ENCODE data around the gene OSM.

The OSM gene

GRCh38 chr22:30263883-30264282, 2.8 kb downstream of the OSM start:
- DNase-seq (ENCODE audit: low read depth) = no peak

- peak; percentile 73 for DNase-seq (ENCODE audit: low read depth)
Measured at GRCh38 chr22:30262917-30263741, 3.5 kb downstream of the OSM start.

GRCh38 chr22:30262112-30262511, 4.5 kb downstream of the OSM start:
- no peak for DNase-seq (ENCODE audit: low read depth)

GRCh38 chr22:30261134-30261533, 5.5 kb downstream of the OSM start:
- no peak for DNase-seq (ENCODE audit: low read depth)

GRCh38 chr22:30260682-30261081, 6.0 kb downstream of the OSM start:
- DNase-seq (ENCODE audit: low read depth) = no peak

- no peak for DNase-seq (ENCODE audit: low read depth)
Measured at GRCh38 chr22:30260276-30260675, 6.4 kb downstream of the OSM start.

- DNase-seq (ENCODE audit: low read depth) = no peak
Measured at GRCh38 chr22:30254314-30254713, 12.3 kb downstream of the OSM start.

GRCh38 chr22:30253205-30253852, 13.3 kb downstream of the OSM start:
- no peak for DNase-seq (ENCODE audit: low read depth)

GRCh38 chr22:30252411-30253204, 14.0 kb downstream of the OSM start:
- DNase-seq (ENCODE audit: low read depth) = no peak

- DNase-seq (ENCODE audit: low read depth) = no peak
Measured at GRCh38 chr22:30251711-30252110, 14.9 kb downstream of the OSM start.

GRCh38 chr22:30250661-30251267, 15.9 kb downstream of the OSM start:
- no peak for DNase-seq (ENCODE audit: low read depth)

- DNase-seq (ENCODE audit: low read depth) = no peak
Measured at GRCh38 chr22:30250039-30250565, 16.5 kb downstream of the OSM start.

GRCh38 chr22:30249049-30250038, 17.3 kb downstream of the OSM start:
- DNase-seq (ENCODE audit: low read depth) = no peak

GRCh38 chr22:30248484-30248883, 18.2 kb downstream of the OSM start:
- no peak for DNase-seq (ENCODE audit: low read depth)

- DNase-seq (ENCODE audit: low read depth) = no peak
Measured at GRCh38 chr22:30247974-30248373, 18.7 kb downstream of the OSM start.

GRCh38 chr22:30247561-30247960, 19.1 kb downstream of the OSM start:
- no peak for DNase-seq (ENCODE audit: low read depth)

- no peak for DNase-seq (ENCODE audit: low read depth)
Measured at GRCh38 chr22:30246814-30247376, 19.8 kb downstream of the OSM start.

- DNase-seq (ENCODE audit: low read depth) = no peak
Measured at GRCh38 chr22:30245985-30246813, 20.5 kb downstream of the OSM start, which contains the start of gene LIF. TSS of gene LIF (minus strand) at chr22:30246759. CDS start at chr22:30246695, 64 bp downstream.

GRCh38 chr22:30245181-30245984, 21.3 kb downstream of the OSM start:
- no peak for DNase-seq (ENCODE audit: low read depth)

Data from stimulated activated CD8-positive, alpha-beta memory T cell treated with anti-CD3 and anti-CD28 coated beads, Interleukin-7, amount 100 ng/mL, for 24 hours (primary cell).